ENCODE measurements around the gene METTL9.
"Not testable (repeated sequence)": the region's sequence is repeated elsewhere in the genome, so short reads cannot be mapped to it uniquely, and the experiment has no call there.

Gene METTL9

DNA sequence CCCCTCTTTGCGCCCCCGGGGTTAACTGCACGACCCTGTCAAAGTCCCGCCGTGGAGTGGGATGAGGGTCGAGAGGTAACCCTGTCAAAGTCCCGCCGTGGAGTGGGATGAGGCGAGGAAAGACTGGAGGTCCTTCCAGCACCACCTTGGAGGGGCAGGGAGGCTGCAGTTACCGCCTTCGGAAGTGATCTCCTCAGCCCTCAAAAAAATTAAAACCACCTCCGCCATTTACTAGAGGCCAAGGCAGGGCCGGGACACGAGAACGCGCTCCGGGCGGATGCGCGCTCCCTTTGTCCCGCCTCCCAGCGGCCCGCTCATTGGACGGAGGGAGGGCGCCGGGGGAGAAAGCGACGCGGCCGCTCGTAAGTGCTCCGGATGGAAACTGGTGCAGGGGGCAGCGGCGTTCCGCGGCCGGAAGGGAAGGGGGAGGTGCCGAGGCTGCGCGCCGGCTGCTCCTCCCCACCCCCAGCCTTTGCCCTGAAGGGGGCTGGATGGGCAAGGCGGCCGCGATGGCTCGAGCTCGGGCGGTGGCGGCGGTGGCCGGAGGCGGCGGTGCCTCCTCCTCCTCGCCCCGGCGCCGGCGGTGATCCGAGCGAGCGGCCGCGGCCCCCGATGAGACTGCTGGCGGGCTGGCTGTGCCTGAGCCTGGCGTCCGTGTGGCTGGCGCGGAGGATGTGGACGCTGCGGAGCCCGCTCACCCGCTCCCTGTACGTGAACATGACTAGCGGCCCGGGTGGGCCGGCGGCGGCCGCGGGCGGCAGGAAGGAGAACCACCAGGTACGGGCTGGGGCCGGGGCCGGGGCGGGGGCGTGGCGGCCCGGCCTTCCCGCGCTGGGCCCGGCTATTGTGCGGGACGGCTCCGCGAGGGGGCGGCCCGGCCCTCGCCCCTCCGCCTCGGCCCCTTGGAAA lies at the start of gene METTL9:
TSS of gene METTL9 (plus strand) at position 456 of the 909 bp plus-strand sequence. CDS start at position 613, 157 bp downstream.
- Mint-ChIP-seq H3K27ac (peak within 1 kb of the TSS; percentile 89), H3K9me3 (no peaks in the 10 kb centered on the region), H3K27me3 (ENCODE audit: low read depth) (no peaks in the 10 kb centered on the region), H3K36me3 (ENCODE audit: low read depth) (peaks cover 6% of the 10 kb centered on the region), H3K4me3 (peak within 1 kb of the TSS; percentile 86), H3K4me1 (ENCODE audit: low read depth) (peaks cover 36% of the 10 kb centered on the region)

DNA sequence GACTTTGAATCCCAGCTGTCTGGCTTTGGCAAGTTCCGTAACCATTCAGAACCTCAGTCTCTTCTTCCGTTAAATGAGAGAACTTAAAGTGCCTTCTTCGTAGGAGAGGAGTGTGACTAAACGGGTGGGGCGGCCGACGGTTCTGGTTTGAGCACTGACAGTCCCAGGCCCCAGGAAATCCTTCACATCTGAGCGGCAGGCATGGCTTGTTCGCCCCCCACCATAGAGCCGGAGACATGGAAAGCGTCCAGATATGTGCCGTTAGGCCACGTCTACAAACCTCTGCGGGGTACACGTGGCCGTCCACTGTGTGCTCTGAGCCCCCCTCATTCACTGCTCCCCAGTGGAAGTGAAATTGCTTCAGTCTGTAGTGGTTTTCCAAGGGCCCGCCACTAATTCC lies 49.4 kb upstream of the METTL9 start:
- H3K4me1 Mint-ChIP-seq (ENCODE audit: low read depth): peaks cover 12% of the 10 kb centered on the region
- H3K4me3 Mint-ChIP-seq; H3K36me3 Mint-ChIP-seq (ENCODE audit: low read depth); H3K9me3 Mint-ChIP-seq; H3K27ac Mint-ChIP-seq: not testable (repeated sequence)
- peaks cover 10% of the 10 kb centered on the region for H3K27me3 Mint-ChIP-seq (ENCODE audit: low read depth)

DNA sequence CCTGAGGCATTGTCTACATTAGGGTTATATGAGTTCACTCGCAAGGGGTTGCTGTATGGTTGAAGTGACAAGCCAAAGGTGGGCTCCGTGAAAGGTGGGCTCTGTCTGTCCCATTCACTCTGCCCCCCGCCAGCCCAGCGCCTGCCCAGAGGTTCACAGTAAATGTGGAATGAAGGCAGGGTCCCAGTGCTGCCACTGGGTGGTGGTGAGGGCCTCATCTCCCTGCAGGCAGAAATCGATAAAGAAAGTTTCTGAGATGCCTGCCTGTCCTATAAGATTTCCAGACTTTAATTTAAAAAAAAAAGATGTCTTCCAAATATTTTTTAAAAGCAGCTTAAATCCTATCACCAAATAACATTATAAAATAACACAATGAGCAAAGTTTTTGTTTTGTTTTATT lies 48.9 kb upstream of the METTL9 start:
- peaks cover 13% of the 10 kb centered on the region for H3K4me1 Mint-ChIP-seq (ENCODE audit: low read depth)
- H3K4me3 Mint-ChIP-seq; H3K36me3 Mint-ChIP-seq (ENCODE audit: low read depth); H3K9me3 Mint-ChIP-seq; H3K27ac Mint-ChIP-seq: not testable (repeated sequence)
- H3K27me3 Mint-ChIP-seq (ENCODE audit: low read depth): peaks cover 11% of the 10 kb centered on the region

DNA sequence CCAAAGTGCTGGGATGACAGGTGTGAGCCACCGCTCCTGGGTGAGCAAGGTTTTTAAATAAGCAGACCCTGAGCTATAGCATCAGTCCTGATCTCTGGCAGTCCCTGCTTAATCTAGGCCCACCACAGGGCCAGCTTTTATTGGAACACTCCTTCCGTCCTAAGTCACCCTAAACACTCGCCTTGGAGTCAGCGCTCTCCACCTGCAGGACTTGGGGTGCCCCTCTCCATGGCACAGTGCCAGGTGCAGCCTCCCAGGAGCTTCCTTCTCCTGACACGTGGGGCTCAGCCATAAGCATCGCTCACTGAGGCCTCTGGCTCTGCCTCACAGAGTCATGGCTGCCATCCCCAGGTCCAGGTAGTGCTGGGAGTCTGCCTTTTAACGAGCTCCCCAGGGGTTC lies 48.3 kb upstream of the METTL9 start:
- not testable (repeated sequence) for H3K36me3 Mint-ChIP-seq (ENCODE audit: low read depth); H3K4me3 Mint-ChIP-seq; H3K27ac Mint-ChIP-seq; H3K27me3 Mint-ChIP-seq (ENCODE audit: low read depth); H3K9me3 Mint-ChIP-seq
- H3K4me1 Mint-ChIP-seq (ENCODE audit: low read depth): peaks cover 13% of the 10 kb centered on the region

DNA sequence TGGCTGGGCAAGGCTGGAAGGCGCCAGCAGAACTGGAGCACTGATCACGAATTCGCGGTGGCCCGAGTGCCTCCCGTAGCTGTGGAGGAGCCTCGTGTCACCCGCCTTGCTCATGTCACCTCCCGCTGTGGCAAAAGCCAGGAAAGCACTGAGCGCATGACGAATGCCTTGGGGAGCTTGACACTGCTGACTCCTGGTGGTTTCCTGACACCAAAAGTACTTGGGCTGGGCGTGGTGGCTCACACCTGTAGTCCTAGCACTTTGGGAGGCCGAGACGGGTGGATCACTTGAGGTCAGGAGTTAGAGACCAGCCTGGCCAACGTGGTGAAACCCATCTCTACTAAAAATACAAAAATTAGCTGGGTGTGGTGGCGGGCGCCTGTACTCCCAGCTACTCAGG lies 47.8 kb upstream of the METTL9 start:
- not testable (repeated sequence) for H3K27me3 Mint-ChIP-seq (ENCODE audit: low read depth); H3K27ac Mint-ChIP-seq; H3K36me3 Mint-ChIP-seq (ENCODE audit: low read depth); H3K9me3 Mint-ChIP-seq; H3K4me3 Mint-ChIP-seq
- peaks cover 13% of the 10 kb centered on the region for H3K4me1 Mint-ChIP-seq (ENCODE audit: low read depth)

DNA sequence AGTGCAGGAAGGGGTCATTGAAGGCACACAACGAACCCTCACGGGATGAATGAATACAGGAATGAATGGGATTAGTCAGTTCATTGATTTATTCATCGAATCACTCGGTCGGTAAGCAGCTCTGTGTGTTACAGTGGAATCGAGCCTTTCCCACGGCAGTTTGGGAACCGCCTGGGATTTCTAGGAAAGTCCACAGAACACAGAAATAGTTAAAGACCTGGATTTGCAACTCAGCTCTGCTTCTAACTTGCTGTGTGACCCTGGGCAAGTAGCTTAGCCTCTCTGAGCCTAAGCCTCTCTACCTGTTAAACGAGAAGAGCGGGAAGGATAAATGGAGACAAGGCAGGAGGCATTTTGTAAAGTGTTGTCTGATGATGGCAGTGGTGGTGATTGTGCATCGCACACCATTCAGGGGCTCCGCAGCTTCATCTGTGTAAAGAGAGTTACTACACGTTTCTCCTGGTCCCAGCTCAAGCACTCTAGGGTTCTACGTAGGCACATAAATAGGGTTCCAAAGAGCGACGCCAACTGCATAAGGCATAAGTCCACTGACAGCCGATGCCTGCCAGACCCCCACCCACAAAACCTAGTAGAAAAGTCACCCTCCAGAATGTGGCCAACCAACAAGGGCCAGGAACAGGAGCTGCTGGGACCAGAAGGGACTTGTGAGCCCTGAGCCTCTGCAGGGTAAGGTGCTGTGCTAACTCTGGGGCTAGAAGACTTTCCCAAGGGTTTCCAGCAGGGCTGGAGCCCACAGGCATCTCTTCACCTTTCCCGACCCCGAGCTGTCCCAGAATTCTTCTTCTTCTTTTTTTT lies 45.7 kb upstream of the METTL9 start:
- not testable (repeated sequence) for H3K36me3 Mint-ChIP-seq (ENCODE audit: low read depth); H3K27ac Mint-ChIP-seq; H3K9me3 Mint-ChIP-seq; H3K4me3 Mint-ChIP-seq
- Mint-ChIP-seq H3K4me1 (ENCODE audit: low read depth) (peaks cover 13% of the 10 kb centered on the region), H3K27me3 (ENCODE audit: low read depth) (peaks cover 12% of the 10 kb centered on the region)

DNA sequence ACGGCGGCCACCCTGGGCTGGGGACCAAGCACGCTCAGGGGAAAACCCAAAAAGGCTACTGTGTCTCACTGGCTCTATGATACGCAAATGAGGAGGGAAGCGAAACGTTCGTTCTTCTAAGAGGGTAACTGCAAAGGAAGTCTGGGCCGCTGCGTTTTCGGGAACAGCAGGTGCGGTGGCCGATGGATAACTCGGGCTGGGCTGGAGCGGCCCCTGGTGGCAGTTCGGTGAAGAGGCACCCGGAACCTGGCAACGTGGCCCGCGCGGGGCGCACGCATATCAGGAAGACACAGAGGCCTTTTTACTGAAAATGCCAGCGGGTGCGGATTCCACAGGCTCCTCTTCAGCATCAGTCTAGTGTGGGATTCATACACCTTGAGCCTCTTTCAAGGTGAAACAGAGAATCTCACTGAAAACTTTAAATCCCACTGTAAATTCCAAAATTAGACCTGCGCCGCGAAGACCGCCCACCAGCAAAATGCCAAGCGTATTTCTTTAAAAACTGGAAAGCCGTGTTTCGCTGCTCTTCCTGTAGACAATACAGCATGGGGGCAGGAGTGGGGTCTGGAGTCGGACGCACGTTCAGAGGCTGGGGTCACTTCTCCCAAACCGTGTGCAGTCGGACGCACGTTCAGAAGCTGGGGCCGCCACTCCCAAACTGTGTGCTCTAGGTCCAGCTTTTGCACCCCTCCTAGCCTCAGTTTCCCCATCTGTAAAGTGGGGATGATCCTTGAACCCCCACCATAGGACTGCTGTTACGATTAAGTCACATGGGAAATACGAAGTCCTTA lies 44.4 kb upstream of the METTL9 start:
- H3K27me3 Mint-ChIP-seq (ENCODE audit: low read depth): peaks cover 12% of the 10 kb centered on the region
- H3K27ac Mint-ChIP-seq: peak overlapping the region; percentile 71
- no peaks in the 10 kb centered on the region for H3K9me3 Mint-ChIP-seq
- peaks cover 13% of the 10 kb centered on the region for H3K4me1 Mint-ChIP-seq (ENCODE audit: low read depth)
- peaks cover 2% of the 10 kb centered on the region for H3K36me3 Mint-ChIP-seq (ENCODE audit: low read depth)
- H3K4me3 Mint-ChIP-seq: peak overlapping the region; percentile 73

DNA sequence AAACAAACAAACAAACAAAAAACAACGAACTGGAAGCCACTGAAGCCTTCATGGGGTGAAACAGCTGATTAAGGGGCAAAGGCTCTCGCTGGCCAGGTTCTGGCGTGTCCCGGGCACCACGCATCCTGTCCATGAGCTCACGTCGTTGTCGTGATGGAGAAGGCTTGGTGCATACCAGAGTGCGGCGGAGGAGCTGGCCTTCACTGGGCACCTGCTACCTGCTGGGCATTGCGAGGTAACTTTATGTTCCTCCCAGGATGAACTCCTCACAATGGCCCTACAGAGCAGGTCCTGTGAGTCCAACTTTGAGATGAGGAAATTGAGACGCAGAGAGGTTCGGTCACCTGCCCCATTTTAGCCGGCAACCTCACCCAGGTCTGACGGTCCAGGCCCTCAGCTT lies 43.8 kb upstream of the METTL9 start:
- Mint-ChIP-seq H3K27me3 (ENCODE audit: low read depth) (peaks cover 12% of the 10 kb centered on the region), H3K4me1 (ENCODE audit: low read depth) (peaks cover 13% of the 10 kb centered on the region)
- not testable (repeated sequence) for H3K4me3 Mint-ChIP-seq; H3K27ac Mint-ChIP-seq; H3K9me3 Mint-ChIP-seq; H3K36me3 Mint-ChIP-seq (ENCODE audit: low read depth)

DNA sequence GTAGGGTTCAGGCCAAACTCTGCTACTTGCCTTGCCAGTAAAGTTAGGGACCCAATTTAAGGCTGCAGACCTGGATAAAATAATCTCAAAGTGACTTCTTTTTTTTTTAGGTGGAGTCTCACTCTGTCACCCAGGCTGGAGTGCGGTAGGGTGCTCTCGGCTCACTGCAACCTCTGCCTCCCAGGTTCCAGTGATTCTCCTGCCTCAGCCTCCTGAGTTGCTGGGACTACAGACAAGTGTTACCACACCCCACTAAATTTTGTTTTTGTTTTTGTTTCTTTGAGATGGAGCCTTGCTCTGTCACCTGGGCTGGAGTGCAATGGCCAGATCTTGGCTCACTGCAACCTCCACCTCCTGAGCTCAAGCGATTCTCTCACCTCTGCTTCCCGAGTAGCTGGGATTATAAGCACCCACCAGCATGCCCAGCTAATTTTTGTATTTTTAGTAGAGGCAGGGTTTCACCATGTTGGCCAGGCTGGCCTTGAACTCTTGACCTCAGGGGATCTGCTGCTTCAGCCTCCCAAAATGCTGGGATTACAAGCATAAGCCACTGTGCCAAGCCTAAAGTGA lies 43.3 kb upstream of the METTL9 start:
- not testable (repeated sequence) for H3K9me3 Mint-ChIP-seq, H3K27ac Mint-ChIP-seq, H3K4me3 Mint-ChIP-seq

DNA sequence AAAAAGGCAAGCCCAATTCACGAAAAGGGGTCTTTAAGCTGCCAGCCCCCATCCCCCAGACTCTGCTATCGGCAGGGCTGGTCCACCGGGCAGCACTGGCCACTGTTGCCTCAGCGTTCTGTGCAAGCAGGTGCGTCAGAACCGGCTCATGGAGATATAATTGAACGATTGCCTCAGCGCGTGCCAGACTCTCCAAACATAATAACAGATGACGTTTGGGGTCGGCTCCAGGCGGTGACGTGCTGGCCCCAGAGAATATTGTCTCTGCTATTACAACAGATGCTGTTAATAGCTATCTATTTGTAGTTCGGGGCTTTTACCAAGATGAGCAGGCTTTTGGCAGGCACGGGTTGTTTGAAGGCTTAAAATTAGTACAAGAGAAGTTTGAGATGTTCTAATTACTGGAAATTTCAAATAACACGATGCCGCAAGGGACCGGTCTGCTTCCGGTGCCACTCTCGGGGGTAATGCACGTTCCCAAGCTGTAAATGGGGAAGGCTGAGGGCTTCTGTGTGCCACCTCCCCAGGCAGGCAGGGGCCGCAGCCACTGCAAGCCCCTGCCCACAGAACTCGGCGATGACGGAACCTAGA lies 42.6 kb upstream of the METTL9 start:
- Mint-ChIP-seq H3K27me3 (ENCODE audit: low read depth) (peaks cover 12% of the 10 kb centered on the region), H3K4me1 (ENCODE audit: low read depth) (peaks cover 13% of the 10 kb centered on the region)
- not testable (repeated sequence) for H3K27ac Mint-ChIP-seq; H3K9me3 Mint-ChIP-seq; H3K4me3 Mint-ChIP-seq; H3K36me3 Mint-ChIP-seq (ENCODE audit: low read depth)

More for the DNA sequence above, 43.3 kb upstream of the METTL9 start:
- peaks cover 12% of the 10 kb centered on the region for H3K27me3 Mint-ChIP-seq (ENCODE audit: low read depth)
- H3K4me1 Mint-ChIP-seq (ENCODE audit: low read depth): peaks cover 13% of the 10 kb centered on the region
- H3K36me3 Mint-ChIP-seq (ENCODE audit: low read depth): not testable (repeated sequence)

DNA sequence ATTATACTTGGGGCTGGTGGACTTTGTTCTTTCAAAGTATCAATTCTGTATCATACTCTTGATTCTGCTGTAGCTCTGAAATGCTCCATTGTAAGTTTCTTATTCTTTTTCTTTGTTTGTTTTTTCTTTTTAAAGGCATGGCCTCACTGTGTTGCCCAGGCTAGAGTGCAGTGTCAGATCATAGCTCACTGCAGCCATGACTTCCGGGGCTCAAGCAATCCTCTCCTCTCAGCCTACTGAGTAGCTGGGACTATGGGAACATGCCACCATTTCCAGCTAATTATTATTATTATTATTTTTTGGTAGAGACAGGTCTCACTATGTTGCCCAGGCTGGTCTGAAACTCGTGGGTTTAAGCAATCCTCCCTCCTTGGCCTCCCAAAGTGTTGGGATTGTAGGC lies 38.9 kb upstream of the METTL9 start:
- Mint-ChIP-seq H3K9me3 (no peaks in the 10 kb centered on the region), H3K4me1 (ENCODE audit: low read depth) (no peaks in the 10 kb centered on the region), H3K4me3 (no peak overlapping the region), H3K27me3 (ENCODE audit: low read depth) (peaks cover 10% of the 10 kb centered on the region), H3K36me3 (ENCODE audit: low read depth) (no peaks in the 10 kb centered on the region), H3K27ac (no peak overlapping the region)

DNA sequence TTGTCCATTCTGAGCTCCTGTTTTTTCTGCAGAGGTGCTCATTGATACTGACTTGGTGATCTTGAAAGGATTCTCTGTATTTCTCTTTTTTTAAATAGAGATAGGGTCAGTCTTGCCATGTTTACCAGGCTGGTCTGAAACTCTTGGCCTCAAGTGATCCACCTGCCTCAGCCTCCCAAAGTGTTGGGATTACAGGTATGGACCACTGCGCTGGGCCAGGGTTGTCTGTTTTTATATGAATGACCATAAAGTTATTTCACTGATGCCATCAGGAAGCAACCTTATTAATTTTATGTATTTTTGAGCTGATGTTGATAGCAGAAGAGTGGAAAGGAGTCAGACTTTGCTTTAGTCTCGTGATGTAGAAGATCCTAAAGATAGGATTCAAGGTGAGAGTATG lies 35.7 kb upstream of the METTL9 start:
- Mint-ChIP-seq H3K27ac (no peak overlapping the region), H3K9me3 (no peaks in the 10 kb centered on the region), H3K27me3 (ENCODE audit: low read depth) (peaks cover 7% of the 10 kb centered on the region), H3K36me3 (ENCODE audit: low read depth) (no peaks in the 10 kb centered on the region), H3K4me1 (ENCODE audit: low read depth) (no peaks in the 10 kb centered on the region), H3K4me3 (no peak overlapping the region)

DNA sequence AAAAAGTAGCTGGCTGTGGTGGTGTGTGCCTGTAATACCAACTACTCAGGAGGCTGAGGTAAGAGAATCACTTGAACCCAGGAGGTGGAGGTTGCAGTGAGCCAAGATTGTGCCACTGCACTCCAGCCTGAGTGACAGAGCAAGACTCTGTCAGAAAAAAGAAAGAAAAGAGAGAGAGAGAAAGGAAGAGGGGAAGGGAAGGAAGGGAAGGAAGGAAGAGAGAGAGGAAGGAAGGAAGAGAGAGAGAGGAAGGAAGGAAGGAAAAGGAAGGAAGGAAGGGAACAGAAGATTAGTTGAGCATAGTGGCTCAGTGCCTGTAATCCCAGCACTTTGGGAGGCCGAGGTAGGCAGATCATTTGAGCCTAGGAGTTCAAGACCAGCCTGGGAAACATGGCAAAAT lies 35.0 kb upstream of the METTL9 start:
- not testable (repeated sequence) for H3K27ac Mint-ChIP-seq; H3K4me1 Mint-ChIP-seq (ENCODE audit: low read depth); H3K4me3 Mint-ChIP-seq; H3K27me3 Mint-ChIP-seq (ENCODE audit: low read depth); H3K36me3 Mint-ChIP-seq (ENCODE audit: low read depth); H3K9me3 Mint-ChIP-seq

DNA sequence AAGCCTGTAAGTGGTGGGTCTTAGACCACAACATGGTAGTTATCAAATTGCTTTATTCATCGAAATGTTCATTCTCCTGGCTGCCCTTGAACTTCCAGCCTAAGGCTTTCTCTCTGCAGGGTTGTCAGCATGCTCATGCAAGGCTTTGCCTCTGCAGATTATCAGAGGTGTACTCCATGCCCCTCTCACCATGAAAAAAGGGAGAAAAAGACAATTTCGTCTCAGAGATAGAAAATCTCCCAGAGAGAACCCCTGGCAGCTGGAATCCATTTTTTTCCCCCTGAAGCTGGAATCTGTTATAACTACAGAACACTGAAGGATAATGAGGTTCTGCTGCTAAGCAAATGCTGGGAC lies 33.9 kb upstream of the METTL9 start:
- no peak overlapping the region for H3K27ac Mint-ChIP-seq
- H3K27me3 Mint-ChIP-seq (ENCODE audit: low read depth): peaks cover 7% of the 10 kb centered on the region
- no peaks in the 10 kb centered on the region for H3K4me1 Mint-ChIP-seq (ENCODE audit: low read depth)
- no peaks in the 10 kb centered on the region for H3K36me3 Mint-ChIP-seq (ENCODE audit: low read depth)
- no peak overlapping the region for H3K4me3 Mint-ChIP-seq
- H3K9me3 Mint-ChIP-seq: no peaks in the 10 kb centered on the region
